ENCODE data around the gene IP6K3.

DNA sequence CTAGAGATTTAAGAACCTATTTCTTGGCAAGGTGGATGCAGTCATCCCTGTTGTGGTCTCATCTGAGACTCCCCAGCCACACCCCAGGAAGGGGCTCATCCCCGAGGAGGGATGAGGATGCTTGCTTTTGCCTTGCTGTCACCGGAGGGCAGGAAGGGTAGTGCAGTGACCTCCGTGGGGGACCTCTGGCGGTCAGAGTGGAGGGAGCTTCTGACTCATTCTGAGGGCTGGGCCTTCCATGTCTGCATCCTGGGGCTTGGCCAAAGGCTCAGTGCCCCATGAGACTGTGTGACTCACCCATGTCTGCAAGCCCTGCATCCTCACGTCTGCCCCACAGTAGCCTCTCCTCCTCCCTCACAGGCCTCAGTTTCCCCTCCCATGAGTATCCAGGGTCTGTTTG lies 73.9 kb downstream of the IP6K3 start:
- TF ChIP-seq, protein P1, sequence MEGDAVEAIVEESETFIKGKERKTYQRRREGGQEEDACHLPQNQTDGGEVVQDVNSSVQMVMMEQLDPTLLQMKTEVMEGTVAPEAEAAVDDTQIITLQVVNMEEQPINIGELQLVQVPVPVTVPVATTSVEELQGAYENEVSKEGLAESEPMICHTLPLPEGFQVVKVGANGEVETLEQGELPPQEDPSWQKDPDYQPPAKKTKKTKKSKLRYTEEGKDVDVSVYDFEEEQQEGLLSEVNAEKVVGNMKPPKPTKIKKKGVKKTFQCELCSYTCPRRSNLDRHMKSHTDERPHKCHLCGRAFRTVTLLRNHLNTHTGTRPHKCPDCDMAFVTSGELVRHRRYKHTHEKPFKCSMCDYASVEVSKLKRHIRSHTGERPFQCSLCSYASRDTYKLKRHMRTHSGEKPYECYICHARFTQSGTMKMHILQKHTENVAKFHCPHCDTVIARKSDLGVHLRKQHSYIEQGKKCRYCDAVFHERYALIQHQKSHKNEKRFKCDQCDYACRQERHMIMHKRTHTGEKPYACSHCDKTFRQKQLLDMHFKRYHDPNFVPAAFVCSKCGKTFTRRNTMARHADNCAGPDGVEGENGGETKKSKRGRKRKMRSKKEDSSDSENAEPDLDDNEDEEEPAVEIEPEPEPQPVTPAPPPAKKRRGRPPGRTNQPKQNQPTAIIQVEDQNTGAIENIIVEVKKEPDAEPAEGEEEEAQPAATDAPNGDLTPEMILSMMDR (IDR thresholded peaks at IDR 0.05; ENCODE audit: low read length): no peak
- TF ChIP-seq EZH2phosphoT487 (IDR thresholded peaks at IDR 0.05; ENCODE audit: low read length) (no peak), EZH2 (optimal IDR thresholded peaks at IDR 0.05; ENCODE audit: low read depth, low read length) (no peak)
